Esophagus muscularis mucosa (tissue), 4 donors: ENCODE data around the gene RBM8A. TPM values are rescaled to one million over a fixed set of nuclear protein-coding genes. Genes with fewer than 3 reads are reported as not detected.

Source experiments
- DNase-seq: peaks from one replicate; pipeline ENCODE4 v3.0.0-alpha.2; 2017; ENCODE audit errors: extremely low spot score
- H3K27ac ChIP-seq, 4 donors: fragments of 200-600 bp; sonication (generic); replicated peaks in 1 of 4; 1 replicate in 3 of 4; 2 replicates in 1 of 4; pipeline ENCODE4 v1.5.1; 2016 to 2019; ENCODE audit warnings: mild to moderate bottlenecking in 1 of 4
- H3K27me3 ChIP-seq, 4 donors: fragments of 200-600 bp; sonication (generic); one replicate each; pipeline versions ENCODE4 v1.5.1 to v1.6.0; 2016 to 2019
- H3K36me3 ChIP-seq, 4 donors: fragments of 200-600 bp; sonication (generic); one replicate each; pipeline ENCODE4 v1.5.1; 2016 to 2019
- H3K4me1 ChIP-seq, 4 donors: fragments of 200-600 bp; sonication (generic); one replicate each; pipeline ENCODE4 v1.5.1; 2016 to 2019
- H3K4me3 ChIP-seq, 4 donors: fragments of 200-600 bp; sonication (generic); 1 replicate in 2 of 4; 2 replicates in 2 of 4; pipeline ENCODE4 v1.5.1; 2016 to 2019; ENCODE audit warnings: mild to moderate bottlenecking in 4 of 4, moderate library complexity in 1 of 4
- H3K9me3 ChIP-seq, 4 donors: fragments of 200-600 bp; sonication (generic); 1 replicate in 3 of 4; 2 replicates in 1 of 4; pipeline ENCODE4 v1.5.1; 2016 to 2019
- CTCF ChIP-seq, 3 experiments: fragments of 200-600 bp in 2 of 3; fragments of 450-650 bp in 1 of 3; sonication (generic) in 2 of 3; IDR thresholded peaks; one replicate each; pipeline ENCODE4 v1.5.1; 2017 to 2019; ENCODE audit warnings: antibody characterized with exemption in 3 of 3, mild to moderate bottlenecking in 2 of 3, moderate library complexity in 1 of 3
- EP300 ChIP-seq: sonication (generic); formaldehyde crosslinking; IDR thresholded peaks from one replicate; pipeline ENCODE4 v1.6.1; 2017; ENCODE audit warnings: antibody characterized with exemption
- POLR2A ChIP-seq: fragments of 450-650 bp; IDR thresholded peaks from one replicate; pipeline ENCODE4 v1.6.1; 2017; ENCODE audit warnings: antibody characterized with exemption, moderate library complexity, mild to moderate bottlenecking, low read depth
- POLR2AphosphoS5 ChIP-seq, 2 donors: sonication (generic); formaldehyde crosslinking; IDR thresholded peaks; one replicate each; pipeline ENCODE4 v1.6.1; 2017; ENCODE audit warnings: antibody characterized with exemption in 2 of 2
- WGBS: methylation state at CpG from one replicate; pipeline ENCODE4 v1.1.5; 2018; 5-methylcytosine and 5-hydroxymethylcytosine counted together
- intact Hi-C: fragments of 100-400 bp; cut with DNase I; formaldehyde crosslinking; loops from one replicate; pipeline ENCODE4 v1.15.1; 2023
- total RNA-seq, 4 donors: library from RNA; depleted of rRNA; stranded (reverse); fragments of >200 nt; gene quantifications; one replicate each; pipeline versions ENCODE4 v1.1.0 to v1.2.1, GENCODE V29; 2016

The RBM8A gene
- total RNA-seq, 4 donors from 2014 or later = 42.8 to 119 (median 69.7) TPM

DNA sequence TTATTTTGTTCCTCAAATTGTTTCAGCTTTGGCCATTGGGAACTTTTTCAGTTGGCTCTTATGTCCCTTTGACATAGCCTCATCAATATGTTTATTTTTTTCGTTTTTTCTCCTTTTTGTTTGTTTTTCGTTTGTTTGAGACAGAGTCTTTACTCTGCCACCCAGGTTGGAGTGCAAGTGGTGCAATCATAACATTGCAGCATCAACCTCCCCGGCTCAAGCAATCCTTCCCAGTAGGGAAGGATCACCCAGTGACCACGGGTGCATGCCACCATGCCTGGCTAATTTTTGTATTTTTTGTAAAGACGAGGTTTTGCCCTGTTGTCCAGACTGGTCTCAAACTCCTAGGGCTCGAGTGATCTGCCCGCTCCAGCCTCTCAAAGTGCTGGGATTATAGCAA lies 45.3 kb upstream of the RBM8A start:
- peaks cover 5 to 9% (median 7%) of the 10 kb centered on the region in 4 donors for H3K4me1 ChIP-seq
- intact Hi-C loops = no loop called here
- no peaks in the 10 kb centered on the region for H3K27me3 ChIP-seq
- H3K27ac ChIP-seq = no peak overlapping the region
- peaks cover 0 to 12% (median 5%) of the 10 kb centered on the region in 4 donors for H3K36me3 ChIP-seq
- no peak overlapping the region for H3K4me3 ChIP-seq
- WGBS = 71% methylated on average over 7 of the region's 7 CpGs
- no peak for TF ChIP-seq CTCF (IDR thresholded peaks at IDR 0.05)
- no peak for TF ChIP-seq EP300
- no peak for TF ChIP-seq POLR2AphosphoS5 (IDR thresholded peaks at IDR 0.05)
- TF ChIP-seq POLR2A = no peak
- no peak for DNase-seq
- peaks cover 0 to 1% (median under 1%) of the 10 kb centered on the region in 4 donors for H3K9me3 ChIP-seq

- TF ChIP-seq CTCF (IDR thresholded peaks at IDR 0.05) (no peak), POLR2A (no peak), POLR2AphosphoS5 (IDR thresholded peaks at IDR 0.05) (no peak), EP300 (no peak)
- Histone ChIP-seq H3K36me3 (no peaks in the 10 kb centered on the region), H3K9me3 (peaks cover 0 to 9% (median 3%) of the 10 kb centered on the region in 4 donors), H3K4me3 (no peak overlapping the region), H3K27me3 (no peaks in the 10 kb centered on the region), H3K27ac (no peak overlapping the region), H3K4me1 (peaks cover 19 to 40% (median 38%) of the 10 kb centered on the region in 4 donors)
- intact Hi-C loops = no loop called here
- 95% methylated on average over 2 of the region's 2 CpGs for WGBS
- DNase-seq = no peak
Measured at GRCh38 chr1:145967288-145967687, 40.0 kb upstream of the RBM8A start.

- TF ChIP-seq POLR2A (no peak), CTCF (IDR thresholded peaks at IDR 0.05) (no peak), POLR2AphosphoS5 (IDR thresholded peaks at IDR 0.05) (no peak), EP300 (no peak)
- Histone ChIP-seq H3K9me3 (peaks cover 0 to 9% (median 3%) of the 10 kb centered on the region in 4 donors), H3K27me3 (no peaks in the 10 kb centered on the region), H3K36me3 (no peaks in the 10 kb centered on the region), H3K27ac (peak overlapping the region; percentile 98 to 100 (median 98)), H3K4me1 (peaks cover 20 to 56% (median 54%) of the 10 kb centered on the region in 4 donors), H3K4me3 (peak overlapping the region; percentile 58 to 76 (median 68))
- 2% methylated on average over 5 of the region's 5 CpGs for WGBS
- intact Hi-C loops = no loop called here
- no peak for DNase-seq
Measured at GRCh38 chr1:145965119-145965744, 37.9 kb upstream of the RBM8A start.

GRCh38 chr1:145964328-145965118 lies 37.2 kb upstream of the RBM8A start, which contains the start of the genes ANKRD34A and POLR3GL:
Gene ANKRD34A, minus strand, starts transcription at chr1:145964575. Its CDS starts 2,816 bp downstream, at chr1:145961759.
Gene POLR3GL, plus strand, starts transcription at chr1:145964690. Its CDS starts 10,176 bp downstream, at chr1:145974866.
- Histone ChIP-seq H3K9me3 (peaks cover 0 to 9% (median 3%) of the 10 kb centered on the region in 4 donors), H3K27ac (peak within 1 kb of the TSS; percentile 98 to 100 (median 98)), H3K27me3 (no peaks in the 10 kb centered on the region), H3K4me1 (peaks cover 24 to 63% (median 61%) of the 10 kb centered on the region in 4 donors), H3K4me3 (peak within 1 kb of the TSS; percentile 58 to 76 (median 68)), H3K36me3 (no peaks in the 10 kb centered on the region)
- WGBS = 2% methylated on average over 31 of the region's 37 CpGs
- TF ChIP-seq CTCF (IDR thresholded peaks at IDR 0.05) = no peak
- peak; percentile 54 for TF ChIP-seq POLR2A
- no peak for TF ChIP-seq EP300
- TF ChIP-seq POLR2AphosphoS5 (IDR thresholded peaks at IDR 0.05) = peak in 1 of 2 donors; percentile 99
- intact Hi-C loops = loop anchor here (5.0 kb wide), 1 partner anchor 37 kb away; the partner anchor contains the start of gene RBM8A
- DNase-seq = peak; percentile 98
